Nephron progenitor cell (in vitro differentiated cells): ENCODE measurements around the gene MMP17.
"Not testable (repeated sequence)": the region's sequence is repeated elsewhere in the genome, so short reads cannot be mapped to it uniquely, and the experiment has no call there.

ENCODE experiments used
- DNase-seq: peaks from one replicate; pipeline ENCODE4 v3.0.0; 2021
- H3K27ac Mint-ChIP-seq: 2 replicates; pipeline ENCODE4 v1.8.0; 2021; ENCODE audit warnings: mild to moderate bottlenecking, moderate library complexity, mixed read lengths
- H3K27me3 Mint-ChIP-seq: 2 replicates; pipeline ENCODE4 v1.8.0; 2021; ENCODE audit warnings: mild to moderate bottlenecking, low read depth, mixed read lengths; ENCODE audit not compliant: poor library complexity
- H3K36me3 Mint-ChIP-seq: 2 replicates; pipeline ENCODE4 v1.8.0; 2021; ENCODE audit warnings: low read depth, mixed read lengths
- H3K4me1 Mint-ChIP-seq: 2 replicates; pipeline ENCODE4 v1.8.0; 2021; ENCODE audit warnings: mixed read lengths
- H3K4me3 Mint-ChIP-seq: 2 replicates; pipeline ENCODE4 v1.8.0; 2021; ENCODE audit warnings: mild to moderate bottlenecking, moderate library complexity, mixed read lengths
- H3K9me3 Mint-ChIP-seq: 2 replicates; pipeline ENCODE4 v1.8.0; 2021; ENCODE audit warnings: mild to moderate bottlenecking, moderate library complexity, mixed read lengths
- TF ChIP-seq, protein P1 (sequence below): fragments of 200-600 bp; sonication (generic); IDR thresholded peaks from 2 replicates; pipeline ENCODE4 v1.5.0; 2021; ENCODE audit warnings: antibody characterized with exemption

Gene MMP17

GRCh38 chr12:131808744-131809371, 19.3 kb upstream of the MMP17 start:
- H3K27me3 Mint-ChIP-seq, result peaks cover 4% of the 10 kb centered on the region
- H3K36me3 Mint-ChIP-seq, result peaks cover 12% of the 10 kb centered on the region
- H3K4me3 Mint-ChIP-seq, result no peak overlapping the region
- H3K9me3 Mint-ChIP-seq, result peaks cover 29% of the 10 kb centered on the region
- TF ChIP-seq, protein P1, sequence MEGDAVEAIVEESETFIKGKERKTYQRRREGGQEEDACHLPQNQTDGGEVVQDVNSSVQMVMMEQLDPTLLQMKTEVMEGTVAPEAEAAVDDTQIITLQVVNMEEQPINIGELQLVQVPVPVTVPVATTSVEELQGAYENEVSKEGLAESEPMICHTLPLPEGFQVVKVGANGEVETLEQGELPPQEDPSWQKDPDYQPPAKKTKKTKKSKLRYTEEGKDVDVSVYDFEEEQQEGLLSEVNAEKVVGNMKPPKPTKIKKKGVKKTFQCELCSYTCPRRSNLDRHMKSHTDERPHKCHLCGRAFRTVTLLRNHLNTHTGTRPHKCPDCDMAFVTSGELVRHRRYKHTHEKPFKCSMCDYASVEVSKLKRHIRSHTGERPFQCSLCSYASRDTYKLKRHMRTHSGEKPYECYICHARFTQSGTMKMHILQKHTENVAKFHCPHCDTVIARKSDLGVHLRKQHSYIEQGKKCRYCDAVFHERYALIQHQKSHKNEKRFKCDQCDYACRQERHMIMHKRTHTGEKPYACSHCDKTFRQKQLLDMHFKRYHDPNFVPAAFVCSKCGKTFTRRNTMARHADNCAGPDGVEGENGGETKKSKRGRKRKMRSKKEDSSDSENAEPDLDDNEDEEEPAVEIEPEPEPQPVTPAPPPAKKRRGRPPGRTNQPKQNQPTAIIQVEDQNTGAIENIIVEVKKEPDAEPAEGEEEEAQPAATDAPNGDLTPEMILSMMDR, result no peak
- H3K4me1 Mint-ChIP-seq, result peaks cover 5% of the 10 kb centered on the region
- H3K27ac Mint-ChIP-seq, result no peak overlapping the region
- no peak for DNase-seq

DNA sequence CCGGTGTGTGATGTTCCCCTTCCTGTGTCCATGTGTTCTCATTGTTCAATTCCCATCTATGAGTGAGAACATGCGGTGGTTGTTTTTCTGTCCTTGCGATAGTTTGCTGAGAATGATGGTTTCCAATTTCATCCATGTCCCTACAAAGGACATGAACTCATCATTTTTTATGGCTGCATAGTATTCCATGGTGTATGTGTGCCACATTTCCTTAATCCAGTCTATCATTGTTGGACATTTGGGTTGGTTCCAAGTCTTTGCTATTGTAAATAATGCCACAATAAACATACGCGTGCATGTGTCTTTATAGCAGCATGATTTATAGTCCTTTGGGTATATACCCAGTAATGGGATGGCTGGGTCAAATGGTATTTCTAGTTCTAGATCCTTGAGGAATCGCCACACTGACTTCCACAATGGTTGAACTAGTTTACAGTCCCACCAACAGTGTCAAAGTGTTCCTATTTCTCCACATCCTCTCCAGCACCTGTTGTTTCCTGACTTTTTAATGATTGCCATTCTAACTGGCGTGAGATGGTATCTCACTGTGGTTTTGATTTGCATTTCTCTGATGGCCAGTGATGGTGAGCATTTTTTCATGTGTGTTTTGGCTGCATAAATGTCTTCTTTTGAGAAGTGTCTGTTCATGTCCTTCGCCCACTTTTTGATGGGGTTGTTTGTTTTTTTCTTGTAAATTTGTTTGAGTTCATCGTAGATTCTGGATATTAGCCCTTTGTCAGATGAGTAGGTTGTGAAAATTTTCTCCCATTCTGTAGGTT, 18.5 kb upstream of the MMP17 start:
- H3K27me3 Mint-ChIP-seq, DNase-seq, H3K4me3 Mint-ChIP-seq, H3K4me1 Mint-ChIP-seq, H3K27ac Mint-ChIP-seq: not testable (repeated sequence)
- H3K9me3 Mint-ChIP-seq, result peaks cover 35% of the 10 kb centered on the region
- peaks cover 12% of the 10 kb centered on the region for H3K36me3 Mint-ChIP-seq

DNA sequence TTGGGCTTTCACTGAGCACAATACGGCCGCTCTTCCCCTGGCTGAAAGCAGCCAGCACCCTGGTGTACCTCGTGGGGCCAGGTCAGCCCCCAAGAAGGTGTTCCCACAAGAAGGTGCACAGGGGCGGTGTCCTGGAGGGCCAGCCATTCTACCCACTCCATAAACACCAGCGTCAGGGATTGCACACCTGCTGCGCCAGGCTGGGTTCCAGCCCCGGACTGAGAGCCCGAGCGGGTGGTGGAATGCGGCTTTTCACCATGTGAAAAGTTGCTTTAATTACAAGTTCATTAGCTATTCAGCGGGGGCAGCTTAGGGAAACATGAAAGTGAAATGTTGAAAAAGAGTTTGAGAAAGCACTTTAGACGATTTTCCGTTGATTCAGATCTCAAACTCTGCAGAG, 17.5 kb upstream of the MMP17 start:
- no peak overlapping the region for H3K27ac Mint-ChIP-seq
- H3K36me3 Mint-ChIP-seq, result peaks cover 12% of the 10 kb centered on the region
- TF ChIP-seq, protein P1, result no peak
- peaks cover 35% of the 10 kb centered on the region for H3K9me3 Mint-ChIP-seq
- no peak overlapping the region for H3K4me3 Mint-ChIP-seq
- H3K4me1 Mint-ChIP-seq, result no peaks in the 10 kb centered on the region
- no peak for DNase-seq
- H3K27me3 Mint-ChIP-seq, result peaks cover 4% of the 10 kb centered on the region

DNA sequence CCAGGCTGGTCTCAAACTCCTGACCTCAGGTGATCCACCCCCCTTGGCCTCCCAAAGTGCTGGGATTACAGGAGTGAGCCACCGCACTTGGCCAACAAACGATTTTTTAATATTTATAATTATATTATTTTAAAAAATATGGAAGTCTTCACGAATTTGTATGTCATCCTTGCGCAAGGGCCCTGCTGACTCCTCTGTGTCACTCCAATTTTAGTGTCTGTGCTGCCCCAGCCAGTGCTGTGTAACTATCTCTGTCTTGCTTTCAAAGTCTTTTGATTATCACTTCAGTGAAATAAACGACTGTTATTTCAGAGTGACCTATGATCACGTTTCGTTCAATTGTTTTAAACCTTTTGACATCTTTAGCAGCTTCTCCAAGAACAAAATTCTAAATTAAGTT, 13.1 kb upstream of the MMP17 start:
- no peak for DNase-seq
- peaks cover 11% of the 10 kb centered on the region for H3K4me1 Mint-ChIP-seq
- H3K4me3 Mint-ChIP-seq, result no peak overlapping the region
- no peak overlapping the region for H3K27ac Mint-ChIP-seq
- peaks cover 12% of the 10 kb centered on the region for H3K27me3 Mint-ChIP-seq
- TF ChIP-seq, protein P1, result no peak
- H3K36me3 Mint-ChIP-seq, result peaks cover 12% of the 10 kb centered on the region
- H3K9me3 Mint-ChIP-seq, result peaks cover 35% of the 10 kb centered on the region

- TF ChIP-seq, protein P1, result no peak
- Mint-ChIP-seq H3K4me3 (no peak overlapping the region), H3K27ac (no peak overlapping the region), H3K9me3 (peaks cover 29% of the 10 kb centered on the region), H3K4me1 (peaks cover 11% of the 10 kb centered on the region), H3K27me3 (peaks cover 11% of the 10 kb centered on the region), H3K36me3 (peaks cover 12% of the 10 kb centered on the region)
- no peak for DNase-seq
These were observed 11.7 kb upstream of the MMP17 start for GRCh38 chr12:131816495-131816894.

GRCh38 chr12:131817241-131817640, 11.0 kb upstream of the MMP17 start:
- Mint-ChIP-seq H3K9me3 (peaks cover 22% of the 10 kb centered on the region), H3K4me3 (no peak overlapping the region), H3K27ac (no peak overlapping the region), H3K27me3 (peaks cover 14% of the 10 kb centered on the region), H3K4me1 (peaks cover 11% of the 10 kb centered on the region), H3K36me3 (peaks cover 7% of the 10 kb centered on the region)
- TF ChIP-seq, protein P1, result no peak
- no peak for DNase-seq
